CD14-positive monocyte (primary cell): ENCODE measurements around the gene ITIH3. TPM values are rescaled to one million over a fixed set of nuclear protein-coding genes. Genes with fewer than 3 reads are reported as not detected.
A peak's percentile ranks its signal among the peaks of the same experiment; 100 is the strongest.

Experiments used
- DNase-seq, 3 donors: peaks; one replicate each; pipeline ENCODE4 v3.0.0-alpha.2; 2011 to 2022
- H2AFZ ChIP-seq: 2 replicates; pipeline ENCODE4 v1.6.0; 2012; ENCODE audit warnings: mild to moderate bottlenecking, low read depth, low read length, inconsistent platforms; ENCODE audit not compliant: insufficient read depth, poor library complexity, severe bottlenecking
- H3K27ac ChIP-seq, 2 donors: 1 replicate in 1 of 2; 2 replicates in 1 of 2; pipeline ENCODE4 v1.5.1; 2012 to 2013; ENCODE audit warnings: low read length in 2 of 2, control low read depth in 1 of 2, inconsistent platforms in 1 of 2, low read depth in 1 of 2, mild to moderate bottlenecking in 1 of 2
- H3K27me3 ChIP-seq, 2 donors: one replicate each; pipeline versions ENCODE4 v1.6.0 to v1.6.1; 2011 to 2013; ENCODE audit warnings: low read length in 2 of 2; ENCODE audit not compliant: control insufficient read depth in 2 of 2, insufficient read depth in 2 of 2
- H3K36me3 ChIP-seq, 2 donors: replicated peaks in 1 of 2; 1 replicate in 1 of 2; 2 replicates in 1 of 2; pipeline versions ENCODE4 v1.5.1 to v1.6.1; 2012 to 2013; ENCODE audit warnings: low read length in 2 of 2, control low read depth in 1 of 2, inconsistent platforms in 1 of 2, mild to moderate bottlenecking in 1 of 2; ENCODE audit not compliant: insufficient read depth in 2 of 2, control insufficient read depth in 1 of 2
- H3K4me1 ChIP-seq, 2 donors: 1 replicate in 1 of 2; 2 replicates in 1 of 2; pipeline versions ENCODE4 v1.5.1 to v1.6.1; 2012 to 2013; ENCODE audit warnings: low read length in 2 of 2, control low read depth in 1 of 2, inconsistent platforms in 1 of 2, mild to moderate bottlenecking in 1 of 2, moderate library complexity in 1 of 2; ENCODE audit not compliant: insufficient read depth in 2 of 2, control insufficient read depth in 1 of 2
- H3K4me2 ChIP-seq: replicated peaks from 2 replicates; pipeline ENCODE3; 2012; ENCODE audit warnings: low read length, moderate library complexity, mild to moderate bottlenecking; ENCODE audit not compliant: poor library complexity, severe bottlenecking; ENCODE audit errors: extremely low read depth
- H3K4me3 ChIP-seq, 3 experiments: fragments of 200-600 bp in 1 of 3; sonication (generic) in 1 of 3; replicated peaks in 1 of 3; 1 replicate in 2 of 3; 2 replicates in 1 of 3; pipeline ENCODE4 v1.5.1; 2011 to 2013; ENCODE audit warnings: low read length in 3 of 3, mild to moderate bottlenecking in 3 of 3, control low read depth in 2 of 3, low read depth in 2 of 3, inconsistent platforms in 1 of 3, moderate library complexity in 1 of 3
- H3K79me2 ChIP-seq: 2 replicates; pipeline ENCODE4 v1.6.0; 2012; ENCODE audit warnings: mild to moderate bottlenecking, control low read depth, inconsistent platforms, low read length, moderate library complexity; ENCODE audit not compliant: insufficient read depth
- H3K9ac ChIP-seq: 2 replicates; pipeline ENCODE4 v1.6.0; 2017; ENCODE audit warnings: low read length, mild to moderate bottlenecking; ENCODE audit not compliant: insufficient read depth, poor library complexity, severe bottlenecking
- H3K9me3 ChIP-seq, 2 donors: replicated peaks in 1 of 2; 1 replicate in 1 of 2; 2 replicates in 1 of 2; pipeline versions ENCODE4 v1.5.1 to v1.6.1; 2012 to 2013; ENCODE audit warnings: low read length in 2 of 2, control low read depth in 1 of 2; ENCODE audit not compliant: control insufficient read depth in 1 of 2, insufficient read depth in 1 of 2
- H4K20me1 ChIP-seq: 2 replicates; pipeline ENCODE4 v1.6.0; 2012; ENCODE audit warnings: mild to moderate bottlenecking, low read length, control low read depth, moderate library complexity; ENCODE audit not compliant: insufficient read depth
- H3K27ac Mint-ChIP-seq, 7 donors: one replicate each; pipeline ENCODE4 v1.8.0; 2020; ENCODE audit warnings: mild to moderate bottlenecking in 7 of 7, mixed read lengths in 7 of 7, moderate library complexity in 6 of 7, inconsistent platforms in 2 of 7
- H3K27me3 Mint-ChIP-seq, 3 donors: one replicate each; pipeline ENCODE4 v1.8.0; 2021 to 2022; ENCODE audit warnings: low read depth in 3 of 3, mild to moderate bottlenecking in 3 of 3, mixed read lengths in 3 of 3, moderate library complexity in 3 of 3, inconsistent platforms in 1 of 3
- H3K36me3 Mint-ChIP-seq, 2 donors: one replicate each; pipeline ENCODE4 v1.8.0; 2020; ENCODE audit warnings: mixed read lengths in 2 of 2, inconsistent platforms in 1 of 2, mild to moderate bottlenecking in 1 of 2
- H3K4me1 Mint-ChIP-seq: one replicate; pipeline ENCODE4 v1.8.0; 2020; ENCODE audit warnings: mild to moderate bottlenecking, mixed read lengths
- H3K4me3 Mint-ChIP-seq, 2 donors: one replicate each; pipeline ENCODE4 v1.8.0; 2020; ENCODE audit warnings: mild to moderate bottlenecking in 2 of 2, mixed read lengths in 2 of 2, moderate library complexity in 1 of 2
- H3K9me3 Mint-ChIP-seq, 7 donors: one replicate each; pipeline ENCODE4 v1.8.0; 2020 to 2022; ENCODE audit warnings: mixed read lengths in 7 of 7, mild to moderate bottlenecking in 6 of 7, moderate library complexity in 6 of 7, inconsistent platforms in 2 of 7
- CTCF ChIP-seq: fragments of 200-600 bp; IDR thresholded peaks from one replicate; pipeline ENCODE4 v1.8.0; 2022; ENCODE audit warnings: antibody characterized with exemption, mild to moderate bottlenecking
- WGBS: methylation state at CpG from one replicate; pipeline ENCODE4 v1.1.5; 2013; ENCODE audit warnings: missing lambda C conversion rate; ENCODE audit not compliant: insufficient coverage; 5-methylcytosine and 5-hydroxymethylcytosine counted together
- intact Hi-C, 2 donors: fragments of 100-400 bp; cut with micrococcal nuclease; formaldehyde crosslinking; loops; one replicate each; pipeline versions ENCODE4 v1.15.0 to v1.15.1; 2023
- polyA plus RNA-seq, 3 donors: library from polyadenylated mRNA; depleted of rRNA in 1 of 3; unstranded in 2 of 3; stranded (reverse) in 1 of 3; fragments of 300-500 nt in 2 of 3; fragments of >200 nt in 1 of 3; fragmentation: Illumina TruSeq in 2 of 3; gene quantifications; 1 replicate in 2 of 3; 2 replicates in 1 of 3; pipeline ENCODE4 v1.2.3, GENCODE V29; 2012 to 2021

ITIH3 gene
- polyA plus RNA-seq, 3 donors, result 0.07 TPM; not detected in 2

GRCh38 chr3:52829906-52830463, 35.4 kb downstream of the ITIH3 start:
- Histone ChIP-seq H3K27me3 (no peaks in the 10 kb centered on the region), H3K9me3 (no peaks in the 10 kb centered on the region), H3K9ac (no peak overlapping the region), H2AFZ (no peak overlapping the region), H3K27ac (no peak overlapping the region), H3K4me1 (no peaks in the 10 kb centered on the region), H3K36me3 (peaks cover 5 to 24% of the 10 kb centered on the region in 2 donors), H4K20me1 (no peaks in the 10 kb centered on the region), H3K79me2 (no peaks in the 10 kb centered on the region), H3K4me3 (no peak overlapping the region), H3K4me2 (no peak overlapping the region)
- Mint-ChIP-seq H3K27ac (no peak overlapping the region), H3K27me3 (peaks cover 0 to 6% (median 0%) of the 10 kb centered on the region in 3 donors), H3K4me1 (peaks cover 8% of the 10 kb centered on the region), H3K9me3 (no peaks in the 10 kb centered on the region), H3K36me3 (peaks cover 14 to 21% of the 10 kb centered on the region in 2 donors), H3K4me3 (no peak overlapping the region)
- no peak for TF ChIP-seq CTCF
- intact Hi-C loops, result no loop called here
- WGBS, result 94% methylated on average over 5 of the region's 10 CpGs
- DNase-seq, result no peak

- H3K4me3 Mint-ChIP-seq, result no peak within 1 kb of the TSS
- Histone ChIP-seq H3K36me3 (peaks cover 11 to 31% of the 10 kb centered on the region in 2 donors), H3K27ac (no peak within 1 kb of the TSS), H3K4me3 (no peak within 1 kb of the TSS), H3K4me2 (no peak within 1 kb of the TSS), H3K4me1 (no peaks in the 10 kb centered on the region), H3K27me3 (no peaks in the 10 kb centered on the region), H2AFZ (no peak within 1 kb of the TSS), H3K9me3 (no peaks in the 10 kb centered on the region), H4K20me1 (no peaks in the 10 kb centered on the region), H3K79me2 (no peaks in the 10 kb centered on the region), H3K9ac (no peak within 1 kb of the TSS)
- DNase-seq, result no peak
- peak within 1 kb of the TSS in 1 of 7 donors; percentile 64 for H3K27ac Mint-ChIP-seq
- intact Hi-C loops, result no loop called here
- H3K27me3 Mint-ChIP-seq, result peaks cover 0 to 6% (median 0%) of the 10 kb centered on the region in 3 donors
- peaks cover 19 to 27% of the 10 kb centered on the region in 2 donors for H3K36me3 Mint-ChIP-seq
- peaks cover 8% of the 10 kb centered on the region for H3K4me1 Mint-ChIP-seq
- no peaks in the 10 kb centered on the region for H3K9me3 Mint-ChIP-seq
- no peak for TF ChIP-seq CTCF
- WGBS, result 93% methylated on average over 10 of the region's 16 CpGs
These were observed 36.1 kb downstream of the ITIH3 start, which contains the start of gene ITIH4 for GRCh38 chr3:52830535-52831258. ITIH4 (minus strand) TSS chr3:52830672; CDS start chr3:52830642, 30 bp downstream.
